ENCODE measurements around the gene GJB3. TPM values are rescaled to one million over a fixed set of nuclear protein-coding genes. Genes with fewer than 3 reads are reported as not detected.

The GJB3 gene
- total RNA-seq, 2 donors from 2014 or later, result 7.5 to 20.7 TPM

- DNase-seq, result no peak
- intact Hi-C loops (cut with DNase I), result no loop called here
- H3K27me3 ChIP-seq, result peaks cover 13% of the 10 kb centered on the region
- TF ChIP-seq CTCF (IDR thresholded peaks at IDR 0.05), result no peak
- H3K9me3 ChIP-seq, result no peaks in the 10 kb centered on the region
- no peaks in the 10 kb centered on the region for H3K4me1 ChIP-seq
- no peaks in the 10 kb centered on the region for H3K36me3 ChIP-seq
- H3K27ac ChIP-seq, result no peak within 1 kb of the TSS
- H3K9ac ChIP-seq (ENCODE audit: low read depth in 2 of 2, low read length in 2 of 2), result no peak within 1 kb of the TSS
- H3K4me3 ChIP-seq, result peak within 1 kb of the TSS; percentile 5
Observed at GRCh38 chr1:34792868-34793727, 12.1 kb downstream of the GJB3 start, which contains the start of gene GJA4. GJA4 (plus strand) TSS chr1:34792999; CDS start chr1:34794214, 1,215 bp downstream.

- Histone ChIP-seq H3K27me3 (peaks cover 13% of the 10 kb centered on the region), H3K4me1 (no peaks in the 10 kb centered on the region), H3K9ac (ENCODE audit: low read depth in 2 of 2, low read length in 2 of 2) (no peak overlapping the region), H3K9me3 (no peaks in the 10 kb centered on the region), H3K36me3 (no peaks in the 10 kb centered on the region), H3K4me3 (no peak overlapping the region), H3K27ac (no peak overlapping the region)
- intact Hi-C loops (cut with DNase I), result no loop called here
- no peak for TF ChIP-seq CTCF (IDR thresholded peaks at IDR 0.05)
- DNase-seq, result no peak
Observed at GRCh38 chr1:34794001-34794789, 13.2 kb downstream of the GJB3 start.

GRCh38 chr1:34794790-34795180 is 13.8 kb downstream of the GJB3 start:
- Histone ChIP-seq H3K4me1 (no peaks in the 10 kb centered on the region), H3K9me3 (no peaks in the 10 kb centered on the region), H3K36me3 (no peaks in the 10 kb centered on the region), H3K9ac (ENCODE audit: low read depth in 2 of 2, low read length in 2 of 2) (no peak overlapping the region), H3K4me3 (no peak overlapping the region), H3K27me3 (peaks cover 13% of the 10 kb centered on the region), H3K27ac (no peak overlapping the region)
- TF ChIP-seq CTCF (IDR thresholded peaks at IDR 0.05), result no peak
- no peak for DNase-seq
- intact Hi-C loops (cut with DNase I), result no loop called here

GRCh38 chr1:34795916-34796315 is 14.9 kb downstream of the GJB3 start:
- H3K27ac ChIP-seq, result no peak overlapping the region
- no peak for DNase-seq
- peaks cover 13% of the 10 kb centered on the region for H3K27me3 ChIP-seq
- H3K4me1 ChIP-seq, result no peaks in the 10 kb centered on the region
- no peak overlapping the region for H3K4me3 ChIP-seq
- intact Hi-C loops (cut with DNase I), result no loop called here
- TF ChIP-seq CTCF (IDR thresholded peaks at IDR 0.05), result no peak
- H3K9me3 ChIP-seq, result no peaks in the 10 kb centered on the region
- peak overlapping the region in 1 of 2 donors; percentile 35 for H3K9ac ChIP-seq (ENCODE audit: low read depth in 2 of 2, low read length in 2 of 2)
- no peaks in the 10 kb centered on the region for H3K36me3 ChIP-seq

GRCh38 chr1:34796990-34797389 is 16.0 kb downstream of the GJB3 start:
- H3K36me3 ChIP-seq, result no peaks in the 10 kb centered on the region
- H3K27me3 ChIP-seq, result peaks cover 11% of the 10 kb centered on the region
- DNase-seq, result no peak
- H3K4me1 ChIP-seq, result no peaks in the 10 kb centered on the region
- TF ChIP-seq CTCF (IDR thresholded peaks at IDR 0.05), result no peak
- H3K4me3 ChIP-seq, result no peak overlapping the region
- intact Hi-C loops (cut with DNase I), result no loop called here
- H3K9me3 ChIP-seq, result no peaks in the 10 kb centered on the region
- H3K27ac ChIP-seq, result no peak overlapping the region
- H3K9ac ChIP-seq (ENCODE audit: low read depth in 2 of 2, low read length in 2 of 2), result no peak overlapping the region
